Panc1 (cell line): ENCODE data around the gene FBXO7. TPM values are rescaled to one million over a fixed set of nuclear protein-coding genes. Genes with fewer than 3 reads are reported as not detected.

Experiments used
- ATAC-seq: fragments of 200-7000 bp; cut with Tn5 transposase; 2 replicates; pipeline ENCODE4 v1.9.1; 2020; ENCODE audit warnings: mild to moderate bottlenecking, moderate library complexity
- BruUV-seq: library from RNA; stranded (reverse); fragments of 400-500 nt; replicated peaks from 2 replicates; lab custom pipeline; 2021; lab: Mats Ljungman, UMichigan
- CTCF ChIA-PET: fragments of 300-600 bp; sonication (Branson Sonifier 250); formaldehyde crosslinking; loops from one replicate; lab custom pipeline; 2022; ENCODE audit warnings: antibody characterized with exemption; lab: Charles Lee
- POLR2A ChIA-PET: fragments of 300-600 bp; sonication (Branson Sonifier 250); formaldehyde crosslinking; loops from one replicate; lab custom pipeline; 2022; ENCODE audit warnings: antibody characterized with exemption; lab: Charles Lee
- DNase-seq: peaks from one replicate; pipeline ENCODE4 v3.0.0-alpha.2; 2010; ENCODE audit warnings: low read depth, low spot score
- H3K27ac ChIP-seq: 2 replicates; pipeline ENCODE4 v1.5.1; 2011; ENCODE audit warnings: mild to moderate bottlenecking, low read length, inconsistent platforms
- H3K27me3 ChIP-seq: fragments of 200-500 bp; sonication (Bioruptor generic); 2 replicates; pipeline ENCODE4 v1.6.0; 2014; ENCODE audit warnings: low read length, inconsistent platforms; ENCODE audit not compliant: control insufficient read depth, insufficient read depth
- H3K36me3 ChIP-seq: fragments of 200-500 bp; sonication (Bioruptor generic); 2 replicates; pipeline ENCODE4 v1.5.1; 2014; ENCODE audit warnings: inconsistent platforms, mild to moderate bottlenecking, low read length, moderate library complexity; ENCODE audit not compliant: control insufficient read depth, insufficient read depth
- H3K4me1 ChIP-seq: 2 replicates; pipeline ENCODE4 v1.5.1; 2011; ENCODE audit warnings: inconsistent platforms, mild to moderate bottlenecking, low read length, moderate library complexity; ENCODE audit not compliant: control insufficient read depth, insufficient read depth
- H3K4me3 ChIP-seq, 2 experiments: 2 replicates each; pipeline ENCODE4 v1.5.1; 2011 to 2012; ENCODE audit warnings: low read depth in 2 of 2, low read length in 2 of 2, mild to moderate bottlenecking in 2 of 2, inconsistent platforms in 1 of 2, moderate library complexity in 1 of 2
- H3K9me3 ChIP-seq: fragments of 200-500 bp; sonication (Bioruptor generic); 2 replicates; pipeline ENCODE4 v1.5.1; 2014; ENCODE audit warnings: low read depth, mild to moderate bottlenecking, inconsistent platforms, low read length, moderate library complexity; ENCODE audit not compliant: control insufficient read depth, insufficient read depth
- CTCF ChIP-seq: fragments of 450-650 bp; IDR thresholded peaks from 2 replicates; pipeline ENCODE4 v1.5.1; 2017; ENCODE audit warnings: mild to moderate bottlenecking
- POLR2AphosphoS5 ChIP-seq: IDR thresholded peaks from 2 replicates; pipeline ENCODE4 v1.6.1; 2012; ENCODE audit warnings: mild to moderate bottlenecking, low read depth, low read length, moderate library complexity
- REST ChIP-seq, 2 experiments: IDR thresholded peaks; 2 replicates each; pipeline ENCODE4 v1.6.1; 2011 to 2012; ENCODE audit warnings: low read depth in 2 of 2, control low read depth in 1 of 2, low read length in 1 of 2, mild to moderate bottlenecking in 1 of 2, moderate library complexity in 1 of 2; ENCODE audit not compliant: insufficient read depth in 1 of 2
- SIN3A ChIP-seq: IDR thresholded peaks from 2 replicates; pipeline ENCODE4 v1.6.1; 2012; ENCODE audit warnings: low read depth, mild to moderate bottlenecking, low read length, moderate library complexity, borderline replicate concordance; ENCODE audit not compliant: insufficient read depth
- TCF7L2 ChIP-seq: IDR thresholded peaks from 2 replicates; pipeline ENCODE4 v1.6.1; 2011; ENCODE audit warnings: mild to moderate bottlenecking, low read depth, low read length, inconsistent platforms
- in situ Hi-C: cut with HindIII; loops from 2 replicates; pipeline ENCODE4 v1.10.0; 2016; ENCODE audit warnings: low sequenced_read_pairs, low pct_unique_long_range_greater_than_20kb
- intact Hi-C: fragments of 100-400 bp; cut with micrococcal nuclease; formaldehyde crosslinking; loops from one replicate; pipeline ENCODE4 v1.10.0; 2022; ENCODE audit not compliant: unreplicated experiment
- total RNA-seq: library from RNA; stranded (reverse); gene quantifications from one replicate; pipeline ENCODE4 v1.2.1, GENCODE V29; 2021; ENCODE audit not compliant: unreplicated experiment

The FBXO7 gene
- total RNA-seq, 1 experiment from 2014 or later: 67.8 TPM

GRCh38 chr22:32539631-32540421 lies 65.2 kb downstream of the FBXO7 start:
- H3K9me3 ChIP-seq: no peaks in the 10 kb centered on the region
- no peak overlapping the region for H3K27ac ChIP-seq
- ATAC-seq (no peak), DNase-seq (no peak)
- no peaks in the 10 kb centered on the region for H3K4me1 ChIP-seq
- no peaks in the 10 kb centered on the region; the same call in 1 of the 2 replicates for H3K27me3 ChIP-seq
- TF ChIP-seq REST (IDR thresholded peaks at IDR 0.05; ENCODE audit: insufficient read depth in 1 of 2, low read depth in 2 of 2, low read length in 1 of 2) (no peak), POLR2AphosphoS5 (no peak), TCF7L2 (no peak), CTCF (no peak), SIN3A (no peak)
- in situ Hi-C loops: no loop called here
- H3K36me3 ChIP-seq: no peaks in the 10 kb centered on the region
- intact Hi-C loops: no loop called here
- ChIA-PET CTCF (no interaction called here), POLR2A (no interaction called here)
- no peak overlapping the region for H3K4me3 ChIP-seq
- BruUV-seq: no TSS peak

- no TSS peak for BruUV-seq
- no peak overlapping the region for H3K4me3 ChIP-seq
- ATAC-seq: no peak
- intact Hi-C loops (no loop called here), in situ Hi-C loops (no loop called here)
- H3K27me3 ChIP-seq: no peaks in the 10 kb centered on the region; the same call in 1 of the 2 replicates
- no peaks in the 10 kb centered on the region for H3K36me3 ChIP-seq
- no peak overlapping the region for H3K27ac ChIP-seq
- no peak for DNase-seq
- POLR2A ChIA-PET: interaction anchor here (0.6 kb wide), 1 partner anchor 20 kb away, joined by 15 read pairs; no protein-coding TSS in a partner anchor
- no peak for TF ChIP-seq REST (IDR thresholded peaks at IDR 0.05; ENCODE audit: insufficient read depth in 1 of 2, low read depth in 2 of 2, low read length in 1 of 2)
- TF ChIP-seq CTCF: no peak
- no peak for TF ChIP-seq POLR2AphosphoS5
- no peak for TF ChIP-seq SIN3A
- TF ChIP-seq TCF7L2: no peak
- no peaks in the 10 kb centered on the region for H3K9me3 ChIP-seq
- CTCF ChIA-PET: interaction anchor here (0.6 kb wide), 1 partner anchor 88 kb away, joined by 3 read pairs; no protein-coding TSS in a partner anchor
- H3K4me1 ChIP-seq: no peaks in the 10 kb centered on the region
These were observed 66.9 kb downstream of the FBXO7 start for GRCh38 chr22:32541481-32541880.
